Measurements from ENCODE around the gene DHX16. TPM values are rescaled to one million over a fixed set of nuclear protein-coding genes. Genes with fewer than 3 reads are reported as not detected.

DHX16 gene
- total RNA-seq, 1 experiment from 2014 or later: 34.8 TPM

DNA sequence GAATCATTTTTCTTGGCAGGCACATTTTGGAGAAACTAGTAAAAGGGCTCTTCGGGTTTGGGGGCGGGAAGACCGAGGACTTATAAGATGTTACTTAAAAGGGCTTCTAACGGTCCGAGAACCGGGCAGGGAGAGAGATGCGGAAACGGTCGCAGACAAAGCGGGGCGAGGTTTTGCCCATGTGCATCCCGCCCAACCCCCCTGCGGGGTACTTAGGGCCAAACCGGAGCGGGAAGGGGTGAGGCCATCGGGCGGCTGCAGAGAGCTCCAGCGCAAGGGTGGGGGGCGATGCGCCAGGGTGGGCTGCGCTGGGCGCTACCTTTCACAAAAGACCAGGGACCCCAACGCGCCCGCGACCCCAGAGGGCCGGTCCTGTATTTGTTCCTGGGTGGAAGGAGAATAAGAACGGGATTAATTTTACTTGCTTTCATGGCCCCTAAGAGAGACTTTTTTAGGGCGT lies 48.0 kb upstream of the DHX16 start:
- Histone ChIP-seq H3K18ac (ENCODE audit: insufficient read length, low read depth, low read length) (peak overlapping the region; percentile 69), H2AK5ac (ENCODE audit: insufficient read length, low read length) (no peak overlapping the region), H4K5ac (ENCODE audit: insufficient read length, low read depth, low read length) (no peak overlapping the region), H4K8ac (replicated peaks; ENCODE audit: insufficient read length, low read depth, low read length) (no peak overlapping the region), H2BK15ac (ENCODE audit: low read depth, low read length) (no peak overlapping the region), H4K20me1 (ENCODE audit: control insufficient read depth, insufficient read depth, insufficient read length) (no peaks in the 10 kb centered on the region), H3K9ac (ENCODE audit: extremely low read depth, insufficient read length, low read length) (peak overlapping the region; percentile 99), H3K79me2 (ENCODE audit: insufficient read depth, low read length) (peaks cover 11% of the 10 kb centered on the region; the same call in 1 of the 2 replicates), H3K4ac (ENCODE audit: low read depth, low read length) (peak overlapping the region; percentile 78; the same call in 1 of the 2 replicates), H3K23me2 (ENCODE audit: insufficient read length, low read depth, low read length, poor library complexity, severe bottlenecking) (peaks cover 15% of the 10 kb centered on the region), H3K79me1 (ENCODE audit: insufficient read depth, low read depth, low read length, poor library complexity, severe bottlenecking) (no peaks in the 10 kb centered on the region), H3K56ac (ENCODE audit: insufficient read length, low read depth, low read length) (no peak overlapping the region), H2BK5ac (ENCODE audit: insufficient read length, low read length) (no peak overlapping the region), H4K91ac (ENCODE audit: insufficient read length, low read depth, low read length) (no peak overlapping the region), H3K4me2 (ENCODE audit: insufficient read depth, insufficient read length, low read length) (peak overlapping the region; percentile 18), H3K14ac (ENCODE audit: insufficient read depth, low read length) (peak overlapping the region; percentile 64; the same call in 1 of the 2 replicates), H3K27me3 (ENCODE audit: insufficient read depth, low read length) (no peaks in the 10 kb centered on the region), H3K23ac (ENCODE audit: insufficient read length, low read depth, low read length) (no peak overlapping the region), H3K4me1 (ENCODE audit: insufficient read depth, low read length) (no peaks in the 10 kb centered on the region), H2BK120ac (ENCODE audit: low read depth, low read length, poor library complexity, severe bottlenecking) (peak overlapping the region; percentile 74), H2AFZ (ENCODE audit: low read length) (no peak overlapping the region), H2BK12ac (ENCODE audit: insufficient read length, low read depth, low read length) (no peak overlapping the region), H3K9me3 (ENCODE audit: control insufficient read depth, low read depth, low read length) (no peaks in the 10 kb centered on the region), H3K27ac (ENCODE audit: insufficient read length, low read depth, low read length) (peak overlapping the region; percentile 66), H2BK20ac (ENCODE audit: low read depth, low read length, poor library complexity, severe bottlenecking) (no peak overlapping the region), H3T11ph (ENCODE audit: low read length) (peak overlapping the region; percentile 86)
- WGBS (ENCODE audit: extremely low coverage, insufficient read length, low lambda C conversion rate): no CpG with 5 or more reads among the region's 29 CpGs
- H3K36me3 Mint-ChIP-seq (ENCODE audit: insufficient read depth in 1 of 3, low read depth in 3 of 3): peaks cover 45 to 56% (median 54%) of the 10 kb centered on the region in 3 experiments
- H3K27me3 Mint-ChIP-seq (ENCODE audit: low read depth): peaks cover 5% of the 10 kb centered on the region; the same call in 1 of the 2 replicates
- peaks cover 39 to 55% of the 10 kb centered on the region in 2 experiments for H3K4me1 Mint-ChIP-seq
- H3K9me3 Mint-ChIP-seq: peaks cover 6 to 7% of the 10 kb centered on the region in 2 experiments; a peak in 4 of 5 replicates
- no peak for TF ChIP-seq CTCF (conservative IDR thresholded peaks at IDR 0.05)
- DNase-seq: peak; percentile 59
- peak overlapping the region; percentile 93 to 98 for H3K4me3 Mint-ChIP-seq
- H3K27ac Mint-ChIP-seq: peak overlapping the region; percentile 99 to 100 (median 99)

All from H9 (cell line).